ENCODE results near the gene NTN5. TPM values are rescaled to one million over a fixed set of nuclear protein-coding genes. Genes with fewer than 3 reads are reported as not detected.

Gene NTN5
- total and polyA plus RNA-seq, 9 of the 15 experiments (the other 6 are each of a cell fraction or from before 2014, with no cell fraction given), result not detected

DNA sequence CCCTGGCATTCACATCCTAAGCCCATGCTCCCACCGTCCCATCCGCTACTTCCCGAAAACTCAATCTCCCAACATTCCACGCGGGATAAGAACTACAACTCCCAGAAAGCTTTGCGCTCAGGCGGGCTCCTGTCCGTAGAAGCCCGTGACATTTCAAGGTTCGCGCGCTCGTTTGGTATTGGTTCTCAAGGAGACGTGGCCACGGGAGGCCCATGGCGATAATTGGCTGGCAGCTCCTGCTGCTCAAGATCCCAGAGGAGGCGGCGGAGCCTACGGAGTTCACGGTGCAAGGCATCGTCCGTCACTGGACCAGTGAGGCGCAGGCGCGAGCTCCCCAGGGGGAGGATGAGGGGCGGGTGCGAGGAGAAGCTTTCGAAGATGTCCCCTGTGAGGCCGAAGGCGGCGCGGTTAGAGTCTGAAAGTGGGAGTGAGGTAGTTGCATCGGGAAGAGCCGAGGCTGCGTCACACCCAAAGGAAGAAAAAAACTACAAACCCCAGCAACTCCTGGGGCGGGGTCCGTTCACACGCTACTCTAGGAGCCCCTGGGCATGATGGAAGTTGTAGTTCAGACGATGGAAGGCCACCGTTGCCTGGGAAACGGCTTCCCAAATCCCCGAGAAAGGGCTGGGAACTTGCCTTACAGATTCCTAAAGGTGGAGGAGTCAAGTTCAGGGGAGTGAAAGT, 47.9 kb upstream of the NTN5 start (continued):
- TF ChIP-seq ZFP91 (CRISPR knock-in tag; IDR thresholded peaks at IDR 0.05), result no peak
- TF ChIP-seq PML (IDR thresholded peaks at IDR 0.05; ENCODE audit: low read length), result no peak; the same call in 1 of the 2 replicates
- TF ChIP-seq ZNF263 (CRISPR knock-in tag; IDR thresholded peaks at IDR 0.05; ENCODE audit: borderline replicate concordance), result no peak
- no peak for TF ChIP-seq MCM5 (IDR thresholded peaks at IDR 0.05; ENCODE audit: low read depth)
- 0 out of 2 replicates have a peak, but pooled peaks have one; percentile 65 for TF ChIP-seq E2F5 (CRISPR knock-in tag; IDR thresholded peaks at IDR 0.05)
- no peak for TF ChIP-seq ZNF253 (CRISPR knock-in tag; conservative IDR thresholded peaks at IDR 0.05)
- TF ChIP-seq, protein P1, sequence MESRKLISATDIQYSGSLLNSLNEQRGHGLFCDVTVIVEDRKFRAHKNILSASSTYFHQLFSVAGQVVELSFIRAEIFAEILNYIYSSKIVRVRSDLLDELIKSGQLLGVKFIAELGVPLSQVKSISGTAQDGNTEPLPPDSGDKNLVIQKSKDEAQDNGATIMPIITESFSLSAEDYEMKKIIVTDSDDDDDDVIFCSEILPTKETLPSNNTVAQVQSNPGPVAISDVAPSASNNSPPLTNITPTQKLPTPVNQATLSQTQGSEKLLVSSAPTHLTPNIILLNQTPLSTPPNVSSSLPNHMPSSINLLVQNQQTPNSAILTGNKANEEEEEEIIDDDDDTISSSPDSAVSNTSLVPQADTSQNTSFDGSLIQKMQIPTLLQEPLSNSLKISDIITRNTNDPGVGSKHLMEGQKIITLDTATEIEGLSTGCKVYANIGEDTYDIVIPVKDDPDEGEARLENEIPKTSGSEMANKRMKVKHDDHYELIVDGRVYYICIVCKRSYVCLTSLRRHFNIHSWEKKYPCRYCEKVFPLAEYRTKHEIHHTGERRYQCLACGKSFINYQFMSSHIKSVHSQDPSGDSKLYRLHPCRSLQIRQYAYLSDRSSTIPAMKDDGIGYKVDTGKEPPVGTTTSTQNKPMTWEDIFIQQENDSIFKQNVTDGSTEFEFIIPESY (CRISPR knock-in tag; IDR thresholded peaks at IDR 0.05), result no peak
- TF ChIP-seq GTF2E2 (tag; IDR thresholded peaks at IDR 0.05), result no peak
- peak; percentile 58 to 74; a peak in 3 of 4 replicates for TF ChIP-seq MAZ (CRISPR knock-in tag; conservative IDR thresholded peaks at IDR 0.05 in 1 of 2, IDR thresholded peaks at IDR 0.05 in 1 of 2)
- TF ChIP-seq ZBTB5 (IDR thresholded peaks at IDR 0.05), result no peak
- no peak; the same call in 1 of the 2 replicates for TF ChIP-seq ZNF561 (CRISPR knock-in tag; conservative IDR thresholded peaks at IDR 0.05)
- no peak for TF ChIP-seq ZNF311 (CRISPR knock-in tag; IDR thresholded peaks at IDR 0.05)
- peak; percentile 91; the same call in 1 of the 2 replicates for TF ChIP-seq ZNF197 (CRISPR knock-in tag; IDR thresholded peaks at IDR 0.05; ENCODE audit: low read depth)
- no peak for TF ChIP-seq ZKSCAN1 (IDR thresholded peaks at IDR 0.05; ENCODE audit: low read depth, low read length)
- TF ChIP-seq HIVEP1 (CRISPR knock-in tag; IDR thresholded peaks at IDR 0.05), result no peak
- TF ChIP-seq BHLHE40 (IDR thresholded peaks at IDR 0.05; ENCODE audit: low read length), result peak; percentile 81
- 0 out of 2 replicates have a peak, but pooled peaks have one; percentile 62 for TF ChIP-seq MXI1 (IDR thresholded peaks at IDR 0.05; ENCODE audit: low read depth, low read length)
- TF ChIP-seq ZNF583 (CRISPR knock-in tag; IDR thresholded peaks at IDR 0.05), result no peak
- no peak for TF ChIP-seq KHSRP (IDR thresholded peaks at IDR 0.05)
- peak; percentile 61 for TF ChIP-seq NR2C1 (IDR thresholded peaks at IDR 0.05)
- TF ChIP-seq NR2C1 (tag; IDR thresholded peaks at IDR 0.05), result peak; percentile 66
- 0 out of 2 replicates have a peak, but pooled peaks have one; percentile 6 for TF ChIP-seq ZBTB12 (CRISPR knock-in tag; IDR thresholded peaks at IDR 0.05)
